NCI-H345 treated with DMSO at 0.1 percent for 48 hours (cell line): ENCODE data around the gene KRTAP7-1.

Experiments used
- DNase-seq: peaks from one replicate; lab custom pipeline; 2025; ENCODE audit not compliant: unreplicated experiment; lab: John Stamatoyannopoulos, UW

The KRTAP7-1 gene, protein sequence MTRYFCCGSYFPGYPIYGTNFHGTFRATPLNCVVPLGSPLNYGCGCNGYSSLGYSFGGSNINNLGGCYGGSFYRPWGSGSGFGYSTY

DNA sequence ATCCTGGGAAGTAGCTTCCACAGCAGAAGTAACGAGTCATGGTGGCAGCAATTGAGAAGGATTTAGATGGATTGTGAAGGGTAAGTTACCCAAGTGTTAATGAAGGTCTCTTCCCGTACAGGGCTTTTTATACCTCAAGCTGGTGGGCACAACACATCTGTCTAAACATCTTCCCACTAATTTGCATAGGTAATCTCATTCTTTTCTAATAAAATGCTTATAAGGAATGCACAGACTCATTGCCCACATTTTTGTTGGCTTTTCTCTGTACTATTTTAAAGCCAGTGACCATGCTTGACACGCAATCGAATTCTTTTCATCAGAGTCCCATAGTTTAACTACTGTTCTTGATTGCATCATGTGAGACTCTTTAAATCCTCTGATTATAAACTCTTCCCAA is at the start of gene KRTAP7-1:
KRTAP7-1 (minus strand) TSS at position 101 of the 400 bp plus-strand sequence; CDS start at position 40, 61 bp downstream.
- no peak for DNase-seq

GRCh38 chr21:30874526-30874925 is 45.0 kb upstream of the KRTAP7-1 start:
- no peak for DNase-seq

DNA sequence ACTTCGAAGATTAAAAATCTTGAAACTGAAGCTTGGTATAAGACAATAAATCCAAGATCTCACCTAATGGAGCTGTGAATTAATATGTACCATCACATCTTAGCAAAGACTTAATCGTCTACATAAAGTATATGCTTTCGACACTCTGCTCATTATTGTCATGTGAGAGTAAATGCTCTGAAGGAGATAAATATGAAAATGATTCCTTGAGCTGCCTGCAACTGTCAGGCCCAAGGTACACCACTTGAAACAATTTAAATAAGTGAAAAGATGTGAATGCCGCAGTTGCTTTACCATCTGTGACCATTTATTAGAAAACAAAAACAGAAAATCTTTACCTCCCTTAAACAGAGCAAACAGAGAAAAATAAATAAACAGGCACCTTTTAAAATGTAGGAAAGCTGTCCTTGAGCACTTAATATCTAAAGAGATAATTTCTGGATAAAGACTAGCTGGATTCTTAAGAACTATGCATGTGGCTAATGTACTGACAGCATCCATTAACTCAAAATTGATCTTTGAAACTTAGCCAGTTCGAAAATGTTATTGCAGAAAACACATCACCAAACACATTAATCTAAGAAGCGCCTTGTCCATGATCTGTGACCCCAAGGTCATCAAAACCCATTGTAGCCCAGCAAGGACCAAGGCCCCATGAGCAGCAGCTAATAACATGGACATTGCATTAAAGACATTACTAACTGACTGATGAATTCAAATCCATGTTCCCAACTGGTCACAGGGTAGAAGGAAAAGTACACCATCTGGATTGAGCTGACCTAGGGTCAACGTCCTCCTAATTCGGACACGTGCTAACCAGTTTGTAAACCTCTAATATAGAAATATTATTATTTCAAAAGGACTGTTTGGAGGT is 18.3 kb upstream of the KRTAP7-1 start:
- DNase-seq: no peak

- DNase-seq: no peak
Observed at GRCh38 chr21:30842990-30843389, 13.4 kb upstream of the KRTAP7-1 start.

DNA sequence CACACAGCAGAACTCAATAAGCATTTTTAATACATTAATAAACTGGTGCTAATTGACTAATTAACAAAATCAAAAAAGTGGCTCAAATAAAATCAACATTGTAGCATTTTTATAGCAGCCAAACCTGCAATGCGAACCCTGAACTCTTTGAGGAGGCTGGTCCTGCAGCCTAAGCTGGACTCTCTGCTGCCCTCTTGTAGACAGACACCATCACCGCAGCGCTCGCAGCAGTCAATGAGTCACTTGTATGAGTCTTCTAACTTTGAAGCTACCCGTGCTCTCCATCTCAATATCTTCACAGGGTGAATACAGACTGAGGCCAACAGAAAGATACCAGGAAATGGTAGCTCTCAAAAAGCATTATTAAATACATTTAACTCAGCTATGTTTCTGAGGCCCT is 9.7 kb upstream of the KRTAP7-1 start:
- no peak for DNase-seq

GRCh38 chr21:30838536-30838935 is 9.0 kb upstream of the KRTAP7-1 start:
- DNase-seq: no peak

GRCh38 chr21:30831194-30831765 is 1.7 kb upstream of the KRTAP7-1 start:
- no peak for DNase-seq

DNA sequence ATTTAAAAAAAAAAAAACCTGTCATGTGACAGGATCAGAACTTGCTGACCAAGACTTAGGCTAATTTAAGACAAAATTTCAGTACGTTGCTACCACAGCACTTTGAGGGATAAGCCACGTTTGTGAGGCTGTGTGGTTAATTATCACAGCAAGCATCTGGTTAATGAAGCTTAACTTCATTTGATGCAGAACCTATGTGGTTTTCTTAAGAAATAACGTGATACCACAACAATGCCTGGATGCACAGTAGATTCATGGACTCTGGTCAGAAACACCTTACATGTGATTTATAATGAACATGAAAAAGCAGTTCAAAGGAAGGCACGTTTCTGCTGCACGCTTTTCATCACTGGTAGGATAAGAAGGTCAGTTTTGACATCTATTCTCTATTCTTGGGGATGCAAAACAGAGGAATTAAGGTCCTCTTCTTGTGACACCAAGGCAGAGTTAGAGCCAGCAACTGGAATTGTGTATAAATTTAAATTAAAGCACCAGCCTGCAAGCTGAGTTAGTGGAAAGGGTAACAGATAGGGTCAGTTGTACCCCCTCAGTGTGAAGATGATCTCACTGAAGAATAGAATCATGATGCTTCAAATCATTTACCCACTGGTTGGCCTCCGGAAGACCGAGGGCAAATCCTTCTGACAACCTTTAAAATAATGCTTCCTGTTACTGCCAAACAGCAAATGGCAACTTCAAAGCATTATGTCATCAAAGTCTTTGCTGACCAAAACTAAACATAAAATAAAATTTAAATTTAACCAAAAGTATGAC is 10.5 kb downstream of the KRTAP7-1 start:
- no peak for DNase-seq

- no peak for DNase-seq
Observed at GRCh38 chr21:30813174-30813573, 16.4 kb downstream of the KRTAP7-1 start, which contains the start of gene KRTAP8-1. TSS of gene KRTAP8-1 (minus strand) at chr21:30813274. CDS start at chr21:30813220, 54 bp downstream.

- no peak for DNase-seq
Observed at GRCh38 chr21:30800605-30801004, 29.0 kb downstream of the KRTAP7-1 start.

DNA sequence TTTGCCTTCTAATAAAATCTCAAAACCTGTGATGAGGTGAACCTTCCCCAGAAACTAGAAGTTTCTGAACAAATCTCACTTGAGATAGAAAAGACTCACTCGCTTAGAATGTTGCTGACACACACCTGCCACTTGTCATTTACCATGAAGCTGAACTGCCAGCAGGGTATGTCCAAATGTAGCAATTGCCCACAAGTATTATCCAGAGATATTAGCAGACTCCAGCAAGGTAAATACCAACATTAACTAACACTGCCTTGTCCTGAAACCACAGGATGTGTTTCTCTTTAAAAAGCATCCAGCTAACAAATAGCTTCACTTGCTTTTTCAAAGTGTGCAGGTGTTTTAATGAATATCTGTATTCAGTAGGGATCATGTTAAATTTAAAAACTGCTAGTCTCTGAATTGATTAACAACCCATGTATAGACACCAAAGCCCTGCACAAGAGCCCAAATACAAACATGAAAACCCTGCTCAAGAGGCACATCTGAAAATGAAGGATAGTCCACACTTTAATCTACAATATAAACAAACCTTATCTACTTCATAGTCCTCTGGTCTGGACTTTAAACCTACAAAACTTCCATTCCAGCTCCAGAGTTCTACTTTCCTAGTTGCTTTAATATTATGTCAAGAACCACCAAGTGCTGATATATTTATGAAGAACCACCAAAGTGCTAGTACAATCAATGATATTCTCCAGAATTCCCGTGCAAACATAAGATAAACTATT is 35.8 kb downstream of the KRTAP7-1 start:
- DNase-seq: no peak

GRCh38 chr21:30779249-30779648 is 50.3 kb downstream of the KRTAP7-1 start:
- no peak for DNase-seq
